ENCODE measurements around the gene CHD2. TPM values are rescaled to one million over a fixed set of nuclear protein-coding genes. Genes with fewer than 3 reads are reported as not detected.
A peak's percentile ranks its signal among the peaks of the same experiment; 100 is the strongest.

Gene CHD2
- total RNA-seq, 1 experiment from 2014 or later = 63.3 TPM

GRCh38 chr15:92887869-92888268 is 12.3 kb upstream of the CHD2 start:
- H2BK12ac ChIP-seq (ENCODE audit: insufficient read length, low read depth, low read length) = no peak overlapping the region
- no peak overlapping the region for H2BK20ac ChIP-seq (ENCODE audit: low read depth, low read length, poor library complexity, severe bottlenecking)
- no peaks in the 10 kb centered on the region for H4K20me1 ChIP-seq (ENCODE audit: control insufficient read depth, insufficient read depth, insufficient read length)
- H3K9me3 ChIP-seq (ENCODE audit: control insufficient read depth, low read depth, low read length) = no peaks in the 10 kb centered on the region
- no peak overlapping the region for H4K91ac ChIP-seq (ENCODE audit: insufficient read length, low read depth, low read length)
- H3K27me3 ChIP-seq (ENCODE audit: insufficient read depth, low read length) = no peaks in the 10 kb centered on the region
- no peak overlapping the region for H3K14ac ChIP-seq (ENCODE audit: insufficient read depth, low read length)
- no peak overlapping the region for H2BK15ac ChIP-seq (ENCODE audit: low read depth, low read length)
- H3K23me2 ChIP-seq (ENCODE audit: insufficient read length, low read depth, low read length, poor library complexity, severe bottlenecking) = no peaks in the 10 kb centered on the region
- WGBS (ENCODE audit: extremely low coverage, insufficient read length, low lambda C conversion rate) = no CpG with 5 or more reads among the region's 3 CpGs
- H3K4me2 ChIP-seq (ENCODE audit: insufficient read depth, insufficient read length, low read length) = no peak overlapping the region
- no peak overlapping the region for H2BK5ac ChIP-seq (ENCODE audit: insufficient read length, low read length)
- no peak overlapping the region for H3K9ac ChIP-seq (ENCODE audit: extremely low read depth, insufficient read length, low read length)
- H4K5ac ChIP-seq (ENCODE audit: insufficient read length, low read depth, low read length) = no peak overlapping the region
- no peaks in the 10 kb centered on the region for H3K79me1 ChIP-seq (ENCODE audit: insufficient read depth, low read depth, low read length, poor library complexity, severe bottlenecking)
- H2AK5ac ChIP-seq (ENCODE audit: insufficient read length, low read length) = no peak overlapping the region
- no peak overlapping the region for H3K23ac ChIP-seq (ENCODE audit: insufficient read length, low read depth, low read length)
- peaks cover 4% of the 10 kb centered on the region in 2 experiments; a peak in 3 of 5 replicates for H3K9me3 Mint-ChIP-seq
- H3K79me2 ChIP-seq (ENCODE audit: insufficient read depth, low read length) = peaks cover 31% of the 10 kb centered on the region; the same call in 1 of the 2 replicates
- H2BK120ac ChIP-seq (ENCODE audit: low read depth, low read length, poor library complexity, severe bottlenecking) = no peak overlapping the region
- no peak overlapping the region for H4K8ac ChIP-seq (replicated peaks; ENCODE audit: insufficient read length, low read depth, low read length)
- H3K18ac ChIP-seq (ENCODE audit: insufficient read length, low read depth, low read length) = no peak overlapping the region
- no peak overlapping the region for H3T11ph ChIP-seq (ENCODE audit: low read length)
- peaks cover 66 to 92% (median 86%) of the 10 kb centered on the region in 3 experiments for H3K36me3 Mint-ChIP-seq (ENCODE audit: insufficient read depth in 1 of 3, low read depth in 3 of 3)
- TF ChIP-seq CTCF (conservative IDR thresholded peaks at IDR 0.05) = no peak
- peak overlapping the region in 1 of 3 experiments; percentile 55; a peak in 3 of 7 replicates for H3K27ac Mint-ChIP-seq
- no peak for DNase-seq
- H3K27me3 Mint-ChIP-seq (ENCODE audit: low read depth) = no peaks in the 10 kb centered on the region
- H2AFZ ChIP-seq (ENCODE audit: low read length) = no peak overlapping the region
- H3K4ac ChIP-seq (ENCODE audit: low read depth, low read length) = no peak overlapping the region
- H3K27ac ChIP-seq (ENCODE audit: insufficient read length, low read depth, low read length) = no peak overlapping the region
- H3K4me1 ChIP-seq (ENCODE audit: insufficient read depth, low read length) = no peaks in the 10 kb centered on the region
- H3K4me1 Mint-ChIP-seq = peaks cover 28 to 30% of the 10 kb centered on the region in 2 experiments
- H3K56ac ChIP-seq (ENCODE audit: insufficient read length, low read depth, low read length) = no peak overlapping the region
- 0 out of 5 replicates have a peak overlapping the region, but pooled peaks of 1 of the 2 experiments have one; percentile 7 for H3K4me3 Mint-ChIP-seq

Measured in H9 (cell line).